Caco-2 (cell line): Measurements from ENCODE around the gene TMEM74B. TPM values are rescaled to one million over a fixed set of nuclear protein-coding genes. Genes with fewer than 3 reads are reported as not detected.
A peak's percentile ranks its signal among the peaks of the same experiment; 100 is the strongest.

ENCODE experiments used
- BruUV-seq: library from RNA; stranded (reverse); fragments of 400-500 nt; replicated peaks from 2 replicates; lab custom pipeline; 2021; lab: Mats Ljungman, UMichigan
- CTCF ChIA-PET: fragments of 300-600 bp; sonication (Branson Sonifier 250); formaldehyde crosslinking; loops from one replicate; lab custom pipeline; 2022; ENCODE audit warnings: antibody characterized with exemption; lab: Charles Lee
- POLR2A ChIA-PET: fragments of 300-600 bp; sonication (Branson Sonifier 250); formaldehyde crosslinking; loops from one replicate; lab custom pipeline; 2022; ENCODE audit warnings: antibody characterized with exemption; lab: Charles Lee
- DNase-seq, 2 experiments: peaks; one replicate each; pipeline versions ENCODE4 v3.0.0 to v3.0.0-alpha.2; 2020 to 2022
- H3K27me3 ChIP-seq: replicated peaks from 2 replicates; pipeline ENCODE4 v1.6.0; 2011; ENCODE audit warnings: low read length; ENCODE audit not compliant: control insufficient read depth, insufficient read depth
- H3K36me3 ChIP-seq: 2 replicates; pipeline ENCODE4 v1.5.1; 2011; ENCODE audit warnings: low read length; ENCODE audit not compliant: control insufficient read depth, insufficient read depth
- H3K4me1 ChIP-seq: fragments of 250-450 bp; sonication (Bioruptor Pico); 2 replicates; pipeline ENCODE4 v1.5.1; 2020; ENCODE audit warnings: mild to moderate bottlenecking
- H3K4me3 ChIP-seq: 2 replicates; pipeline ENCODE4 v1.5.1; 2011; ENCODE audit warnings: low read depth, mild to moderate bottlenecking, control low read depth, low read length
- H3K9me3 ChIP-seq: fragments of 250-450 bp; sonication (Bioruptor Pico); 2 replicates; pipeline ENCODE4 v1.5.1; 2020; ENCODE audit warnings: mild to moderate bottlenecking, moderate library complexity
- H3K27ac Mint-ChIP-seq: one replicate; pipeline ENCODE4 v1.8.0; 2022; ENCODE audit warnings: mixed read lengths; ENCODE audit not compliant: unreplicated experiment
- H3K27me3 Mint-ChIP-seq: one replicate; pipeline ENCODE4 v1.8.0; 2022; ENCODE audit warnings: mixed read lengths; ENCODE audit not compliant: insufficient read depth, unreplicated experiment
- H3K36me3 Mint-ChIP-seq: one replicate; pipeline ENCODE4 v1.8.0; 2022; ENCODE audit warnings: mild to moderate bottlenecking, mixed read lengths; ENCODE audit not compliant: insufficient read depth, unreplicated experiment
- H3K4me1 Mint-ChIP-seq: one replicate; pipeline ENCODE4 v1.8.0; 2022; ENCODE audit warnings: low read depth, mixed read lengths; ENCODE audit not compliant: unreplicated experiment
- H3K4me3 Mint-ChIP-seq: one replicate; pipeline ENCODE4 v1.8.0; 2022; ENCODE audit warnings: mild to moderate bottlenecking, moderate library complexity, mixed read lengths; ENCODE audit not compliant: unreplicated experiment
- H3K9me3 Mint-ChIP-seq: one replicate; pipeline ENCODE4 v1.8.0; 2022; ENCODE audit warnings: mixed read lengths; ENCODE audit not compliant: unreplicated experiment
- intact Hi-C: fragments of 100-400 bp; cut with micrococcal nuclease; formaldehyde crosslinking; loops from one replicate; pipeline ENCODE4 v1.10.0; 2022; ENCODE audit not compliant: unreplicated experiment
- total RNA-seq: library from RNA; stranded (reverse); gene quantifications from 2 replicates; pipeline ENCODE4 v1.2.3, GENCODE V29; 2022
- TF ChIP-seq, protein P1 (sequence below), 2 experiments: fragments of 200-600 bp in 1 of 2; IDR thresholded peaks; 1 replicate in 1 of 2; 2 replicates in 1 of 2; pipeline versions ENCODE4 v1.5.1 to v1.8.0; 2011 to 2022; ENCODE audit warnings: antibody characterized with exemption in 1 of 2, control low read depth in 1 of 2, inconsistent platforms in 1 of 2, low read depth in 1 of 2, low read length in 1 of 2, mild to moderate bottlenecking in 1 of 2, moderate library complexity in 1 of 2; ENCODE audit not compliant: insufficient read depth in 1 of 2, severe bottlenecking in 1 of 2, unreplicated experiment in 1 of 2

The TMEM74B gene
- total RNA-seq, 1 experiment from 2014 or later, result 6.9 TPM

GRCh38 chr20:1177680-1178079 lies 7.1 kb downstream of the TMEM74B start:
- POLR2A ChIA-PET, result no interaction called here
- no peaks in the 10 kb centered on the region for H3K27me3 Mint-ChIP-seq
- CTCF ChIA-PET, result interaction anchor here (0.6 to 1.3 kb wide), 2 partner anchors 35 to 84 kb away, joined by 3 to 4 read pairs; no protein-coding TSS in a partner anchor
- TF ChIP-seq, protein P1, sequence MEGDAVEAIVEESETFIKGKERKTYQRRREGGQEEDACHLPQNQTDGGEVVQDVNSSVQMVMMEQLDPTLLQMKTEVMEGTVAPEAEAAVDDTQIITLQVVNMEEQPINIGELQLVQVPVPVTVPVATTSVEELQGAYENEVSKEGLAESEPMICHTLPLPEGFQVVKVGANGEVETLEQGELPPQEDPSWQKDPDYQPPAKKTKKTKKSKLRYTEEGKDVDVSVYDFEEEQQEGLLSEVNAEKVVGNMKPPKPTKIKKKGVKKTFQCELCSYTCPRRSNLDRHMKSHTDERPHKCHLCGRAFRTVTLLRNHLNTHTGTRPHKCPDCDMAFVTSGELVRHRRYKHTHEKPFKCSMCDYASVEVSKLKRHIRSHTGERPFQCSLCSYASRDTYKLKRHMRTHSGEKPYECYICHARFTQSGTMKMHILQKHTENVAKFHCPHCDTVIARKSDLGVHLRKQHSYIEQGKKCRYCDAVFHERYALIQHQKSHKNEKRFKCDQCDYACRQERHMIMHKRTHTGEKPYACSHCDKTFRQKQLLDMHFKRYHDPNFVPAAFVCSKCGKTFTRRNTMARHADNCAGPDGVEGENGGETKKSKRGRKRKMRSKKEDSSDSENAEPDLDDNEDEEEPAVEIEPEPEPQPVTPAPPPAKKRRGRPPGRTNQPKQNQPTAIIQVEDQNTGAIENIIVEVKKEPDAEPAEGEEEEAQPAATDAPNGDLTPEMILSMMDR (IDR thresholded peaks at IDR 0.05; ENCODE audit: insufficient read depth in 1 of 2, low read depth in 1 of 2, low read length in 1 of 2, severe bottlenecking in 1 of 2, unreplicated experiment in 1 of 2), result peak; percentile 19 to 50
- no TSS peak for BruUV-seq
- Histone ChIP-seq H3K4me1 (no peaks in the 10 kb centered on the region), H3K9me3 (no peaks in the 10 kb centered on the region), H3K36me3 (no peaks in the 10 kb centered on the region), H3K27me3 (no peaks in the 10 kb centered on the region), H3K4me3 (no peak overlapping the region)
- DNase-seq, result peak in 1 of 2 experiments; percentile 56
- H3K4me1 Mint-ChIP-seq, result no peaks in the 10 kb centered on the region
- no peaks in the 10 kb centered on the region for H3K9me3 Mint-ChIP-seq
- intact Hi-C loops, result loop anchor here (1.0 kb wide), 1 partner anchor 36 kb away; no protein-coding TSS in a partner anchor
- no peak overlapping the region for H3K4me3 Mint-ChIP-seq
- no peak overlapping the region for H3K27ac Mint-ChIP-seq
- H3K36me3 Mint-ChIP-seq, result peaks cover 9% of the 10 kb centered on the region

DNA sequence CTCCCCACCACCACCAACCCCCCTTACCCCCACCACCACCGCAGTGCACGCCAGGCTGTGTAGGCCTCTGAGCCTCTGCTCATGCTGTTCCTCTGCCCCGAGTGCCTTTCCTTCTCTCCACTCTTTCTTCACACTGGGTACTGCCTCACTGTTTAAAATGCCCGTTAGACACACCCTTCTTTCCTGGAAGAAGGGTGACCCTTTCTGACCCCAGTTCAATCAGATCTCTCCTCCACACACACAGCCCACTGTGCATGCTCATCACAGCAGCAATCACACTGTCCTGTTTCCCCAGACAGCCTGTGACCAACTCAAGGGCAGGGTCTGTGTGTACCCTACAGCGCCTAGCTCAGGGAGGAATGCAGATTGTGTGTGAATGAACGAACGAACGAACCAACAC lies 10.0 kb downstream of the TMEM74B start:
- Histone ChIP-seq H3K36me3 (no peaks in the 10 kb centered on the region), H3K4me1 (no peaks in the 10 kb centered on the region), H3K9me3 (no peaks in the 10 kb centered on the region), H3K4me3 (no peak overlapping the region), H3K27me3 (no peaks in the 10 kb centered on the region)
- no peak overlapping the region for H3K27ac Mint-ChIP-seq
- no peaks in the 10 kb centered on the region for H3K9me3 Mint-ChIP-seq
- no TSS peak for BruUV-seq
- no peaks in the 10 kb centered on the region for H3K4me1 Mint-ChIP-seq
- H3K27me3 Mint-ChIP-seq, result no peaks in the 10 kb centered on the region
- intact Hi-C loops, result no loop called here
- ChIA-PET CTCF (no interaction called here), POLR2A (no interaction called here)
- TF ChIP-seq, protein P1 (IDR thresholded peaks at IDR 0.05; ENCODE audit: insufficient read depth in 1 of 2, low read depth in 1 of 2, low read length in 1 of 2, severe bottlenecking in 1 of 2, unreplicated experiment in 1 of 2), result no peak
- no peak for DNase-seq
- H3K4me3 Mint-ChIP-seq, result no peak overlapping the region
- peaks cover 18% of the 10 kb centered on the region for H3K36me3 Mint-ChIP-seq

DNA sequence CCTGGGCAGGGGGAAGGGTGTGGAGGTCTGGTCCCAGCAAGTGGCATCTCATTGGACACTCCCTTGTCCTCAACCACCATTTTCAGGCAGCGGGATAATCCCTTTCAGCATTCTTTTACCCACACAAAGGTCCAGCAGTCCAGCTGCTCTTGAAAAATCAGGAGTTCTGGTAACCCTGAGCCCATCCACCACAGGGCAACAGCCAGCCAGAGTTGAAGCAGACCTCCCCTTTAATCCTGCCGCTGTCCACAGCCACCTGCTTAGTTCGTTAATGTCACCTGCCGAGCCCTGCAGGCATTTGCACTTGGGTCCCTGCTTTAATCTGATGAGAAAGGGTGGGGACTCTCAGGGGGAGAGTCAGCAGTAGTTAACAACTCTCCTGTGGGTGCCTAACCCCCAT lies 11.1 kb downstream of the TMEM74B start:
- no peaks in the 10 kb centered on the region for H3K27me3 Mint-ChIP-seq
- no peak overlapping the region for H3K27ac Mint-ChIP-seq

More for the DNA sequence above, 11.1 kb downstream of the TMEM74B start:
- no peak for DNase-seq
- BruUV-seq, result no TSS peak
- intact Hi-C loops, result no loop called here
- POLR2A ChIA-PET, result interaction anchor here (0.6 kb wide), 1 partner anchor 220 kb away, joined by 6 read pairs; no protein-coding TSS in a partner anchor
- Histone ChIP-seq H3K9me3 (no peaks in the 10 kb centered on the region), H3K27me3 (no peaks in the 10 kb centered on the region), H3K4me3 (no peak overlapping the region), H3K36me3 (peaks cover 2% of the 10 kb centered on the region), H3K4me1 (no peaks in the 10 kb centered on the region)
- H3K36me3 Mint-ChIP-seq, result peaks cover 25% of the 10 kb centered on the region
- no peaks in the 10 kb centered on the region for H3K9me3 Mint-ChIP-seq
- TF ChIP-seq, protein P1 (IDR thresholded peaks at IDR 0.05; ENCODE audit: insufficient read depth in 1 of 2, low read depth in 1 of 2, low read length in 1 of 2, severe bottlenecking in 1 of 2, unreplicated experiment in 1 of 2), result no peak
- no peaks in the 10 kb centered on the region for H3K4me1 Mint-ChIP-seq
- H3K4me3 Mint-ChIP-seq, result no peak overlapping the region
- CTCF ChIA-PET, result no interaction called here
